ENCODE measurements around the gene SLC24A3. TPM values are rescaled to one million over a fixed set of nuclear protein-coding genes. Genes with fewer than 3 reads are reported as not detected.
A peak's percentile ranks its signal among the peaks of the same experiment; 100 is the strongest.

SLC24A3 gene
- total RNA-seq, 3 donors from 2014 or later = 4.3 to 34.9 (median 5.7) TPM

DNA sequence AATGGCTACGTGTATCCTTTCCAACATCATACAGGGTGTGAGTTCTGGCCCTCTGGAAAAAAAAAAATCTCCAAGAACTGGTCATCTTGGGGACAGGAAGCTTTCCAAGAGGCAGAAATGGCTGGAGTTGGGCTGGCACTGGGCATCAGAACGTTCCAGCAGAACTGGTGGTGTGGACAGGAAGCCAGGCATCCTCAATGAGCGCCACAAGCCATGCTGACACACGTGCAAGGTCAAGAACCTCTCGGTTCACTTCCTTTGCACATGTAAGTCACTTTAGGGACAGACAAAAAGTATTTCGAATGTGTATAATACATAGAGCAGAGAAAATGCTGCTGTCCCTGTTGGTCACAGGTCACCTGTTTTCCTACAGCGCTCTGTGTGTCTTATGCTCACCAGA is 518.3 kb downstream of the SLC24A3 start:
- TF ChIP-seq, protein P1, sequence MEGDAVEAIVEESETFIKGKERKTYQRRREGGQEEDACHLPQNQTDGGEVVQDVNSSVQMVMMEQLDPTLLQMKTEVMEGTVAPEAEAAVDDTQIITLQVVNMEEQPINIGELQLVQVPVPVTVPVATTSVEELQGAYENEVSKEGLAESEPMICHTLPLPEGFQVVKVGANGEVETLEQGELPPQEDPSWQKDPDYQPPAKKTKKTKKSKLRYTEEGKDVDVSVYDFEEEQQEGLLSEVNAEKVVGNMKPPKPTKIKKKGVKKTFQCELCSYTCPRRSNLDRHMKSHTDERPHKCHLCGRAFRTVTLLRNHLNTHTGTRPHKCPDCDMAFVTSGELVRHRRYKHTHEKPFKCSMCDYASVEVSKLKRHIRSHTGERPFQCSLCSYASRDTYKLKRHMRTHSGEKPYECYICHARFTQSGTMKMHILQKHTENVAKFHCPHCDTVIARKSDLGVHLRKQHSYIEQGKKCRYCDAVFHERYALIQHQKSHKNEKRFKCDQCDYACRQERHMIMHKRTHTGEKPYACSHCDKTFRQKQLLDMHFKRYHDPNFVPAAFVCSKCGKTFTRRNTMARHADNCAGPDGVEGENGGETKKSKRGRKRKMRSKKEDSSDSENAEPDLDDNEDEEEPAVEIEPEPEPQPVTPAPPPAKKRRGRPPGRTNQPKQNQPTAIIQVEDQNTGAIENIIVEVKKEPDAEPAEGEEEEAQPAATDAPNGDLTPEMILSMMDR (IDR thresholded peaks at IDR 0.05) = no peak
- no peak overlapping the region for H3K4me3 ChIP-seq
- no peaks in the 10 kb centered on the region for H3K9me3 ChIP-seq
- ATAC-seq (no peak), DNase-seq (no peak)
- H3K4me1 ChIP-seq (ENCODE audit: low read depth) = peaks cover 8% of the 10 kb centered on the region
- intact Hi-C loops (cut with DNase I, micrococcal nuclease) = no loop called here
- no peaks in the 10 kb centered on the region for H3K36me3 ChIP-seq (ENCODE audit: low read depth)

DNA sequence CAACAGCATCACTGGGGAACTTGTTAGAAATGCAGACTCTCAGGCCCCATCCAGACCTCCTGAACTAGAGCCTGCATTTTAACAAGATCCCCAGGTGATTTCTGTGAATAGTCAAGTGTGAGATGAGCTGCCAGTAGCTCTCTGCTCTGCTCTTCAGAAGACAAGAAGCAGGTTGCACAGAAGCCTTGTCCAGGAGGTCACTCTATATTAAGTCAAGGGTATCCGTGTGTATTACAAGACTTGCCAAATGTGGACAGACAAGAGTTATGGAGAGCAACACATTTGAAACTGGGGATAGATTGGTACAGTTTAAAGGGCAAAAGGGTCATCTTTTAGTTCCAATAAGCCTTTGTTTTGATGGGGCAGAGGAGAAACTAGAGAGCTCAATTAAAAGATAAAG is 522.4 kb downstream of the SLC24A3 start:
- Histone ChIP-seq H3K4me1 (ENCODE audit: low read depth) (peaks cover 29% of the 10 kb centered on the region), H3K9me3 (no peaks in the 10 kb centered on the region), H3K36me3 (ENCODE audit: low read depth) (no peaks in the 10 kb centered on the region), H3K4me3 (no peak overlapping the region)
- ATAC-seq = no peak
- DNase-seq = no peak
- intact Hi-C loops (cut with DNase I, micrococcal nuclease) = no loop called here
- TF ChIP-seq, protein P1 (IDR thresholded peaks at IDR 0.05) = no peak

DNA sequence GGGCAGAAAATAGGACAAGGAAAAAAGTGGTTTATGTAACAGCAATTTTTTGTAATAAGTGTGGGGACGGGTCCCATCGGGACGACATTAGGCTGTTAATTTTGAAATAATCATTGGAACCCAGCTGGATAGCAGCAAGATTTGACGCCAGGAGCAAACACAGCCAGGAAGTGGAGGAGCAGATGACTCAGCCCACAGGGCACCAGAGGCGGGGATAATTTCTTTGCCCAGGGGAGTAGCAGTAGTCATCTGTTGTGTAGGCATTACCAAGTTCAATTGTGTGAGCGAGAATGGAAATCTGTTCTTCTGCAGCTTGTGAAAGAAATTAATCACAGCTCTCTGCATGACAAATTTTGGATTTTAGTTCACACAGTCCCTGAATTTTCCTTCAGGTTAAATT is 523.0 kb downstream of the SLC24A3 start:
- peaks cover 29% of the 10 kb centered on the region for H3K4me1 ChIP-seq (ENCODE audit: low read depth)
- TF ChIP-seq, protein P1 (IDR thresholded peaks at IDR 0.05) = no peak
- intact Hi-C loops (cut with DNase I, micrococcal nuclease) = no loop called here
- H3K9me3 ChIP-seq = no peaks in the 10 kb centered on the region
- DNase-seq (peak; percentile 64 to 73 (median 69)), ATAC-seq (peak; percentile 88)
- H3K4me3 ChIP-seq = no peak overlapping the region
- no peaks in the 10 kb centered on the region for H3K36me3 ChIP-seq (ENCODE audit: low read depth)

GRCh38 chr20:19737025-19737424 is 524.6 kb downstream of the SLC24A3 start:
- no peaks in the 10 kb centered on the region for H3K9me3 ChIP-seq
- intact Hi-C loops (cut with DNase I, micrococcal nuclease) = no loop called here
- TF ChIP-seq, protein P1 (IDR thresholded peaks at IDR 0.05) = no peak
- peak in 1 of 3 donors; percentile 60 for DNase-seq
- ATAC-seq = peak; percentile 95
- H3K36me3 ChIP-seq (ENCODE audit: low read depth) = no peaks in the 10 kb centered on the region
- peaks cover 29% of the 10 kb centered on the region for H3K4me1 ChIP-seq (ENCODE audit: low read depth)
- H3K4me3 ChIP-seq = no peak overlapping the region

- ATAC-seq = peak; percentile 35
Observed at GRCh38 chr20:19738951-19739350, 526.5 kb downstream of the SLC24A3 start.

More at GRCh38 chr20:19738951-19739350, 526.5 kb downstream of the SLC24A3 start:
- TF ChIP-seq, protein P1 (IDR thresholded peaks at IDR 0.05) = no peak
- intact Hi-C loops (cut with DNase I, micrococcal nuclease) = no loop called here
- H3K36me3 ChIP-seq (ENCODE audit: low read depth) = no peaks in the 10 kb centered on the region
- no peak overlapping the region for H3K4me3 ChIP-seq
- peak in 1 of 3 donors; percentile 36 for DNase-seq
- H3K9me3 ChIP-seq = no peaks in the 10 kb centered on the region
- peaks cover 29% of the 10 kb centered on the region for H3K4me1 ChIP-seq (ENCODE audit: low read depth)
